Measurements from ENCODE around the gene PXDN. TPM values are rescaled to one million over a fixed set of nuclear protein-coding genes. Genes with fewer than 3 reads are reported as not detected.

The PXDN gene
- total RNA-seq, 1 experiment from 2014 or later = 146 TPM

DNA sequence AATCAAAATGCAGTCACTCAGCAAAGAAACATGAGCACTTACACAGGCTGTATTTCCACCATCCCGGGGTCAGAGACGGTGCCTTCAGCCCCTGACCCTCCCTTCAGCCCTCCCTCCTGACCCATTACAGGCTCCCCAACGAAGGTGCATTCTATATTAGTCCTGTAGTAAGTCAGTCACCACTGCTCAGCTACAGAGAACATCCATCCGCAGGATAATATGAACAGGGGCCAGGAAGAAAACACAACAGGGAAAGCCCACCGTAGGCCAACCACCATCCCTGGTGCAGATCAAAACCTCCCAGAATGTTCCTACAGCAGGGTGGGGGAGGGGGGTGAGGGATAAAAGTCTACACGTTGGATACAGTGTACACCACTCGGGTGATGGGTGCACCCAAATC, 15.1 kb downstream of the PXDN start:
- TF ChIP-seq RELA (CRISPR knock-in tag; IDR thresholded peaks at IDR 0.05; ENCODE audit: borderline replicate concordance) = no peak
- TF ChIP-seq, protein P1, sequence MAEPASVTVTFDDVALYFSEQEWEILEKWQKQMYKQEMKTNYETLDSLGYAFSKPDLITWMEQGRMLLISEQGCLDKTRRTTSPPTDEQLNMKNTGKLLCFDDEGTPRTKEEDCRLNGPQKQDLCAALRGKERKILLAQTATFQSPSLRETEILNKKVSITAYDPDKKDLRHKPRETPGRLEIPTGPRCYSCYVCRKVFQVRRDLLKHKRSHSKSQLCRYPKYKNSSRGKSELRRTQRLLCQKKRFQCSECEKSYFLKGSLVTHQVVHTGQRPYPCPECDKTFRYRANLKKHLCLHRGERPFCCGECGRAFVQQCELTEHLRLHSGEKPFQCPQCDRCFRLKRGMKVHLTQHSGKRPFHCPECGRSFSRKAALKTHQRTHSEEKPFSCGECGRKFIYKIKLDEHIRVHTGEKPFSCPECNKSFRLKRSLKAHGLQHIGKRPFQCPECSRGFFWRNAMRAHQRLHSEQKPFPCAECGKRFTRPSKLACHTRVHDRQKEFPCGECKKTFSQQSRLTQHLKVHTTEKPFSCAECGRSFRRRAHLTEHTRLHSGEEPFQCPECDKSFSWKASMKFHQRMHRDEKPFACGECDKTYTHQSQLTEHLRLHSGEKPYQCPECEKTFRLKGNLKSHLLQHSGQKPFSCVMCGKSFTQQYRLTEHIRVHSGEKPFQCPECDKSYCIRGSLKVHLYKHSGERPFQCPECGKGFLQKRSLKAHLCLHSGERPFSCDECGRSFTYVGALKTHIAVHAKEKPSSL (CRISPR knock-in tag; conservative IDR thresholded peaks at IDR 0.05) = no peak
- no peak for TF ChIP-seq ESRRA (CRISPR knock-in tag; IDR thresholded peaks at IDR 0.05; ENCODE audit: borderline replicate concordance)
- TF ChIP-seq KAT7 (CRISPR knock-in tag; IDR thresholded peaks at IDR 0.05; ENCODE audit: borderline replicate concordance) = no peak
- no peak for TF ChIP-seq TEAD1 (CRISPR knock-in tag; IDR thresholded peaks at IDR 0.05)
- no peak for TF ChIP-seq NFE2L1 (CRISPR knock-in tag; IDR thresholded peaks at IDR 0.05)
- TF ChIP-seq, protein P2, sequence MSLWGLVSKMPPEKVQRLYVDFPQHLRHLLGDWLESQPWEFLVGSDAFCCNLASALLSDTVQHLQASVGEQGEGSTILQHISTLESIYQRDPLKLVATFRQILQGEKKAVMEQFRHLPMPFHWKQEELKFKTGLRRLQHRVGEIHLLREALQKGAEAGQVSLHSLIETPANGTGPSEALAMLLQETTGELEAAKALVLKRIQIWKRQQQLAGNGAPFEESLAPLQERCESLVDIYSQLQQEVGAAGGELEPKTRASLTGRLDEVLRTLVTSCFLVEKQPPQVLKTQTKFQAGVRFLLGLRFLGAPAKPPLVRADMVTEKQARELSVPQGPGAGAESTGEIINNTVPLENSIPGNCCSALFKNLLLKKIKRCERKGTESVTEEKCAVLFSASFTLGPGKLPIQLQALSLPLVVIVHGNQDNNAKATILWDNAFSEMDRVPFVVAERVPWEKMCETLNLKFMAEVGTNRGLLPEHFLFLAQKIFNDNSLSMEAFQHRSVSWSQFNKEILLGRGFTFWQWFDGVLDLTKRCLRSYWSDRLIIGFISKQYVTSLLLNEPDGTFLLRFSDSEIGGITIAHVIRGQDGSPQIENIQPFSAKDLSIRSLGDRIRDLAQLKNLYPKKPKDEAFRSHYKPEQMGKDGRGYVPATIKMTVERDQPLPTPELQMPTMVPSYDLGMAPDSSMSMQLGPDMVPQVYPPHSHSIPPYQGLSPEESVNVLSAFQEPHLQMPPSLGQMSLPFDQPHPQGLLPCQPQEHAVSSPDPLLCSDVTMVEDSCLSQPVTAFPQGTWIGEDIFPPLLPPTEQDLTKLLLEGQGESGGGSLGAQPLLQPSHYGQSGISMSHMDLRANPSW (CRISPR knock-in tag; conservative IDR thresholded peaks at IDR 0.05; ENCODE audit: low read depth) = no peak
- TF ChIP-seq TCF7 (CRISPR knock-in tag; IDR thresholded peaks at IDR 0.05; ENCODE audit: low read depth) = no peak
- TF ChIP-seq, protein P3, sequence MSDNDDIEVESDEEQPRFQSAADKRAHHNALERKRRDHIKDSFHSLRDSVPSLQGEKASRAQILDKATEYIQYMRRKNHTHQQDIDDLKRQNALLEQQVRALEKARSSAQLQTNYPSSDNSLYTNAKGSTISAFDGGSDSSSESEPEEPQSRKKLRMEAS (CRISPR knock-in tag; IDR thresholded peaks at IDR 0.05) = no peak
- TF ChIP-seq OVOL2 (CRISPR knock-in tag; IDR thresholded peaks at IDR 0.05; ENCODE audit: borderline replicate concordance) = no peak
- TF ChIP-seq JAZF1 (CRISPR knock-in tag; IDR thresholded peaks at IDR 0.05) = no peak
- TF ChIP-seq ATF1 (CRISPR knock-in tag; IDR thresholded peaks at IDR 0.05) = no peak
- no peak for TF ChIP-seq JUN (CRISPR knock-in tag; IDR thresholded peaks at IDR 0.05)
- TF ChIP-seq, protein P4, sequence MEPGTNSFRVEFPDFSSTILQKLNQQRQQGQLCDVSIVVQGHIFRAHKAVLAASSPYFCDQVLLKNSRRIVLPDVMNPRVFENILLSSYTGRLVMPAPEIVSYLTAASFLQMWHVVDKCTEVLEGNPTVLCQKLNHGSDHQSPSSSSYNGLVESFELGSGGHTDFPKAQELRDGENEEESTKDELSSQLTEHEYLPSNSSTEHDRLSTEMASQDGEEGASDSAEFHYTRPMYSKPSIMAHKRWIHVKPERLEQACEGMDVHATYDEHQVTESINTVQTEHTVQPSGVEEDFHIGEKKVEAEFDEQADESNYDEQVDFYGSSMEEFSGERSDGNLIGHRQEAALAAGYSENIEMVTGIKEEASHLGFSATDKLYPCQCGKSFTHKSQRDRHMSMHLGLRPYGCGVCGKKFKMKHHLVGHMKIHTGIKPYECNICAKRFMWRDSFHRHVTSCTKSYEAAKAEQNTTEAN (CRISPR knock-in tag; IDR thresholded peaks at IDR 0.05) = no peak
- TF ChIP-seq SOX15 (CRISPR knock-in tag; IDR thresholded peaks at IDR 0.05) = no peak
- no peak for TF ChIP-seq ZNF263 (CRISPR knock-in tag; IDR thresholded peaks at IDR 0.05; ENCODE audit: low read depth)
- TF ChIP-seq HMGA2 (CRISPR knock-in tag; IDR thresholded peaks at IDR 0.05) = no peak
- TF ChIP-seq, protein P5, sequence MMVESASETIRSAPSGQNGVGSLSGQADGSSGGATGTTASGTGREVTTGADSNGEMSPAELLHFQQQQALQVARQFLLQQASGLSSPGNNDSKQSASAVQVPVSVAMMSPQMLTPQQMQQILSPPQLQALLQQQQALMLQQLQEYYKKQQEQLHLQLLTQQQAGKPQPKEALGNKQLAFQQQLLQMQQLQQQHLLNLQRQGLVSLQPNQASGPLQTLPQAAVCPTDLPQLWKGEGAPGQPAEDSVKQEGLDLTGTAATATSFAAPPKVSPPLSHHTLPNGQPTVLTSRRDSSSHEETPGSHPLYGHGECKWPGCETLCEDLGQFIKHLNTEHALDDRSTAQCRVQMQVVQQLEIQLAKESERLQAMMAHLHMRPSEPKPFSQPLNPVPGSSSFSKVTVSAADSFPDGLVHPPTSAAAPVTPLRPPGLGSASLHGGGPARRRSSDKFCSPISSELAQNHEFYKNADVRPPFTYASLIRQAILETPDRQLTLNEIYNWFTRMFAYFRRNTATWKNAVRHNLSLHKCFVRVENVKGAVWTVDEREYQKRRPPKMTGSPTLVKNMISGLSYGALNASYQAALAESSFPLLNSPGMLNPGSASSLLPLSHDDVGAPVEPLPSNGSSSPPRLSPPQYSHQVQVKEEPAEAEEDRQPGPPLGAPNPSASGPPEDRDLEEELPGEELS (CRISPR knock-in tag; IDR thresholded peaks at IDR 0.05) = no peak
- TF ChIP-seq MYBL2 (CRISPR knock-in tag; IDR thresholded peaks at IDR 0.05) = no peak
- H3K36me3 Mint-ChIP-seq = peaks cover 4% of the 10 kb centered on the region; the same call in 1 of the 2 replicates
- ATAC-seq (no peak), DNase-seq (ENCODE audit: low spot score) (peak; percentile 8)
- no peaks in the 10 kb centered on the region for H3K27me3 Mint-ChIP-seq (ENCODE audit: low read depth)
- H3K27ac Mint-ChIP-seq = peak overlapping the region; percentile 62; the same call in 1 of the 2 replicates
- ChIA-PET POLR2A (interaction anchor here (2.1 kb wide), 1 partner anchor 21 kb away, joined by 5 read pairs; no protein-coding TSS in a partner anchor), CTCF (interaction anchor here (2.0 to 3.0 kb wide), 5 partner anchors 12 to 41 kb away, joined by 6 to 13 read pairs (median 6); no protein-coding TSS in a partner anchor)
- H3K4me3 Mint-ChIP-seq = no peak overlapping the region; the same call in 1 of the 2 replicates
- peaks cover 60% of the 10 kb centered on the region for H3K4me1 Mint-ChIP-seq
- no peaks in the 10 kb centered on the region for H3K9me3 Mint-ChIP-seq
